Natural killer cell (primary cell): ENCODE results near the gene DISC1. TPM values are rescaled to one million over a fixed set of nuclear protein-coding genes. Genes with fewer than 3 reads are reported as not detected.

ENCODE experiments used
- ATAC-seq, 3 donors: fragments of 150-1000 bp in 2 of 3; fragments of 200-7000 bp in 1 of 3; cut with Tn5 transposase; 1 replicate in 1 of 3; 2 replicates in 2 of 3; pipeline ENCODE4 v1.10.0; 2021; ENCODE audit warnings: mild to moderate bottlenecking in 2 of 3, moderate library complexity in 2 of 3
- DNase-seq, 2 donors: peaks; one replicate each; pipeline versions ENCODE4 v3.0.0 to v3.0.0-alpha.2; 2013 to 2021; ENCODE audit warnings: mixed read lengths in 1 of 2
- H3K27ac ChIP-seq: one replicate; pipeline ENCODE4 v1.5.1; 2013; ENCODE audit warnings: mild to moderate bottlenecking, low read length
- H3K27me3 ChIP-seq: one replicate; pipeline ENCODE4 v1.6.1; 2013; ENCODE audit warnings: low read length; ENCODE audit not compliant: control insufficient read depth, insufficient read depth
- H3K36me3 ChIP-seq: one replicate; pipeline ENCODE4 v1.6.1; 2013; ENCODE audit warnings: low read length; ENCODE audit not compliant: control insufficient read depth, insufficient read depth
- H3K4me1 ChIP-seq: one replicate; pipeline ENCODE4 v1.6.1; 2013; ENCODE audit warnings: low read length; ENCODE audit not compliant: control insufficient read depth, insufficient read depth
- H3K4me3 ChIP-seq: one replicate; pipeline ENCODE4 v1.5.1; 2013; ENCODE audit warnings: low read length
- H3K9me3 ChIP-seq: one replicate; pipeline ENCODE4 v1.6.1; 2013; ENCODE audit warnings: low read length; ENCODE audit not compliant: control insufficient read depth, insufficient read depth
- H3K27ac Mint-ChIP-seq, 2 donors: one replicate each; pipeline ENCODE4 v1.8.0; 2022; ENCODE audit warnings: mild to moderate bottlenecking in 2 of 2, mixed read lengths in 2 of 2, moderate library complexity in 1 of 2
- H3K27me3 Mint-ChIP-seq, 2 donors: one replicate each; pipeline ENCODE4 v1.8.0; 2022; ENCODE audit warnings: low read depth in 2 of 2, mixed read lengths in 2 of 2
- H3K36me3 Mint-ChIP-seq: one replicate; pipeline ENCODE4 v1.8.0; 2022; ENCODE audit warnings: mixed read lengths
- H3K4me1 Mint-ChIP-seq, 2 donors: one replicate each; pipeline ENCODE4 v1.8.0; 2022; ENCODE audit warnings: mixed read lengths in 2 of 2
- H3K4me3 Mint-ChIP-seq: one replicate; pipeline ENCODE4 v1.8.0; 2022; ENCODE audit warnings: mild to moderate bottlenecking, moderate library complexity, mixed read lengths
- H3K9me3 Mint-ChIP-seq, 2 donors: one replicate each; pipeline ENCODE4 v1.8.0; 2022; ENCODE audit warnings: mixed read lengths in 2 of 2
- WGBS: methylation state at CpG from one replicate; pipeline ENCODE4 v1.1.7; 2013; ENCODE audit warnings: missing lambda C conversion rate; ENCODE audit not compliant: insufficient coverage; 5-methylcytosine and 5-hydroxymethylcytosine counted together
- intact Hi-C: fragments of 100-400 bp; cut with micrococcal nuclease; formaldehyde crosslinking; loops from one replicate; pipeline ENCODE4 v1.14.2; 2022
- total RNA-seq, 4 donors: library from RNA; stranded (reverse); fragments of 120-200 nt in 1 of 4; gene quantifications; one replicate each; pipeline versions ENCODE4 v1.2.3 to v1.2.4, GENCODE V29; 2013 to 2022
- TF ChIP-seq, protein P1 (sequence below): fragments of 200-600 bp; IDR thresholded peaks from one replicate; pipeline ENCODE4 v1.8.0; 2022; ENCODE audit warnings: antibody characterized with exemption

DISC1 gene
- total RNA-seq, 3 donors from 2014 or later (not counting 1 experiment from before 2014, with no cell fraction given): 5.9 to 10.7 (median 9.7) TPM

DNA sequence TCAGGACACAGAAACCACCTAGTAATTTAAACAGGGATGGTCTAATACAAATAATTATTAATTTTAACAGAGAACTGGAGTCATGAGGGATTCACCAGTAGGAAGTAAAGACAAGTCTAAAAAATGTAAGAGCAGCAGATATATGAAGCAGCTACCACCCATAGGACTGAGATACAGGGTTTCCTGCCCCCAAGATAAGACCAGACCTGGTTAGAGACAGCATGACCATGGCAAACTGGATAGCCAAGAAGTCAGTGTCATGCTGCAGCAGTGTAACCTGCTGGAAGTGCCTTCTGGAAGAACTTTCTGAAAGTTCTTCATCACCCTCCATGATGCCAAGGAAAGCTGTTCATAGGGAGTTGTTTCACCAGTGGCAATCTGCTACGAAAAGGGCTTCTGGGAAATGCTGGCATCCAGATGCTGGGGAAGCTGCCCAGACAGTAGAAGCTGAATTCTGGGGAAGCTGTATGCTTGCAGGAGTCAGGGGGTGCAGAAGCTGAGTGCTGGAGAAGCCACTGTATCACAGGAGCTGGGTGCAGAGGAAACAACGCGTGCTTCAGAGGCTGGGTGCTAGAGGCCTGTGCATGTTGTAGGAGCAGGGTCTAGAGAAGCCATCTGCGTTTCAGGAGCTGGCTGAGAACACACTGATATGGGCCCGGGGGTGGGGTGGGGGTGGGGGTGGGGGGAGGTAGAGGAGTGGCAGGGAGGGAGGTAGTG, 356.4 kb downstream of the DISC1 start:
- Mint-ChIP-seq H3K4me3 (no peak overlapping the region), H3K9me3 (no peaks in the 10 kb centered on the region), H3K27me3 (no peaks in the 10 kb centered on the region), H3K27ac (no peak overlapping the region), H3K4me1 (peaks cover 13 to 17% of the 10 kb centered on the region in 2 donors), H3K36me3 (peaks cover 2% of the 10 kb centered on the region)
- DNase-seq: no peak
- Histone ChIP-seq H3K9me3 (no peaks in the 10 kb centered on the region), H3K27ac (no peak overlapping the region), H3K27me3 (no peaks in the 10 kb centered on the region), H3K4me3 (no peak overlapping the region), H3K4me1 (no peaks in the 10 kb centered on the region), H3K36me3 (no peaks in the 10 kb centered on the region)
- intact Hi-C loops: no loop called here
- no peak for ATAC-seq
- TF ChIP-seq, protein P1, sequence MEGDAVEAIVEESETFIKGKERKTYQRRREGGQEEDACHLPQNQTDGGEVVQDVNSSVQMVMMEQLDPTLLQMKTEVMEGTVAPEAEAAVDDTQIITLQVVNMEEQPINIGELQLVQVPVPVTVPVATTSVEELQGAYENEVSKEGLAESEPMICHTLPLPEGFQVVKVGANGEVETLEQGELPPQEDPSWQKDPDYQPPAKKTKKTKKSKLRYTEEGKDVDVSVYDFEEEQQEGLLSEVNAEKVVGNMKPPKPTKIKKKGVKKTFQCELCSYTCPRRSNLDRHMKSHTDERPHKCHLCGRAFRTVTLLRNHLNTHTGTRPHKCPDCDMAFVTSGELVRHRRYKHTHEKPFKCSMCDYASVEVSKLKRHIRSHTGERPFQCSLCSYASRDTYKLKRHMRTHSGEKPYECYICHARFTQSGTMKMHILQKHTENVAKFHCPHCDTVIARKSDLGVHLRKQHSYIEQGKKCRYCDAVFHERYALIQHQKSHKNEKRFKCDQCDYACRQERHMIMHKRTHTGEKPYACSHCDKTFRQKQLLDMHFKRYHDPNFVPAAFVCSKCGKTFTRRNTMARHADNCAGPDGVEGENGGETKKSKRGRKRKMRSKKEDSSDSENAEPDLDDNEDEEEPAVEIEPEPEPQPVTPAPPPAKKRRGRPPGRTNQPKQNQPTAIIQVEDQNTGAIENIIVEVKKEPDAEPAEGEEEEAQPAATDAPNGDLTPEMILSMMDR: no peak
- 91% methylated on average over 4 of the region's 5 CpGs for WGBS

DNA sequence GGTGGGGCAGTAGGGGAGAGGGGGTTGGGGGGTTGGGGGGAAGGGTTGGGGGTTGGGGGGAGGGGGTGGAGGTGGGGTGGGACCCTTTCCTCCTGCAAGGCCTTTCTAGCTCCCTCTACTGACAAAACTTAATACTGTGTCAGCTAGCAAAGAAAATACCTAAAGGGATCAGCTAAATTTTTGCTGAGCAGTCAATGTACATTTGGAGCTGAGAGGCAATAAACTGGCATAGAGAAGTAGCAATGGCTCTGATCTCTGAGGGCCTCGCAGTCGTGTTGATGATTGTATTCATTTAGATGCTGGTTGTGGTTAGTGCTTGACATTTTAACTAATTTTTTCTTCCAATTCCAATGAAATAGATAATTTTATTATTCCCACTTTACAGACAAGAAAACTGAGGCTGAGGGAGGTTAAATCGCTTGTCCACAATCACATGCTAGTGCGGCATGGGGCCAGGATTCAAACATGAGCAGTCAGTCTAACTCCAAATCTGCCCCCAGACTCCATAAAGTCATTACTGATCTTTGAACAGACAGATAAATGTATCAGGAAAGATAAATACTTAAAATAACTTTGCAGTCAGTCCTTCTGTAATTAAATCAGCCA, 357.1 kb downstream of the DISC1 start:
- Mint-ChIP-seq H3K4me1 (peaks cover 13 to 17% of the 10 kb centered on the region in 2 donors), H3K36me3 (no peaks in the 10 kb centered on the region), H3K4me3 (no peak overlapping the region), H3K27ac (no peak overlapping the region), H3K9me3 (no peaks in the 10 kb centered on the region), H3K27me3 (no peaks in the 10 kb centered on the region)
- Histone ChIP-seq H3K27ac (no peak overlapping the region), H3K4me1 (no peaks in the 10 kb centered on the region), H3K4me3 (no peak overlapping the region), H3K27me3 (no peaks in the 10 kb centered on the region), H3K9me3 (no peaks in the 10 kb centered on the region), H3K36me3 (no peaks in the 10 kb centered on the region)
- intact Hi-C loops: no loop called here
- 96% methylated on average over 4 of the region's 4 CpGs for WGBS
- ATAC-seq (no peak), DNase-seq (no peak)
- TF ChIP-seq, protein P1: no peak

DNA sequence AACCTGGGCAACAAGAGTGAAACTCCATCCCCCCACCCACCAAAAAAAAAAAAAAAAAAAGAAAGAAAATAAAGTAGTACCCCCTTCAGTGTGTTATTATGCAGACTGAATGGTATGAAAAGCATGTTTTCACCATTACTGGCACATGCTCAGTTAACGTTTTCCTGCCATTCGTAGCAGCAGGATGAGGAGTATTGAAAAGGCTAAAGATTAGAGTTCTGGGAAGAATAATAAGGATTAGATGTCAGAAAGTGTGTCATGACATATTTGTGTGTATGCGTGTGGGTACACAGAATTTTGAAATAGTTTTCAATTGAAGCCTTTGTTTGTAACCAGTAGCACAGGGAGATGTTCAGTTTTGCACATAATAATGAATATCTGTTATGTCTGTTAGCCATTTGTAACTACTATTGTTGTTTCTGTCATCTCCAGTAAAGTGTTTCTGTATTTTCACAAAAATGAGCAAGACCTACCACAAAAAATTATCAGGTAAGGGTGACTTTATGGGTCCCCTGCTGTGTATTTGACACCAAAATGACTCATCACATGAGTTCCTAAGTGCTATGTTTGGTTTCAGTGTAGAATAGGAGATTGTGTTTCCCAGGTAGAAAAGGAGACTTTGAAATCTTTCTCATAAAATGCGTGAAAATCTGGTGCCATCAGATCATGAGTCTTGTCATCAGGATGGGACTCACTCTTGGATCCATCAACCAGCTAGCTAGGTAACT, 358.9 kb downstream of the DISC1 start:
- Histone ChIP-seq H3K36me3 (no peaks in the 10 kb centered on the region), H3K27me3 (no peaks in the 10 kb centered on the region), H3K4me3 (no peak overlapping the region), H3K4me1 (peaks cover 4% of the 10 kb centered on the region), H3K9me3 (no peaks in the 10 kb centered on the region), H3K27ac (no peak overlapping the region)
- Mint-ChIP-seq H3K4me1 (peaks cover 20 to 21% of the 10 kb centered on the region in 2 donors), H3K27me3 (no peaks in the 10 kb centered on the region), H3K27ac (no peak overlapping the region), H3K4me3 (no peak overlapping the region), H3K36me3 (no peaks in the 10 kb centered on the region), H3K9me3 (no peaks in the 10 kb centered on the region)
- ATAC-seq: no peak
- TF ChIP-seq, protein P1: no peak
- DNase-seq: no peak
- WGBS: 99% methylated on average over 4 of the region's 4 CpGs
- intact Hi-C loops: no loop called here
